OCI-LY1 (cell line): Measurements from ENCODE around the gene UMODL1.

Experiments used
- H2AFZ ChIP-seq: fragments of 200-600 bp; sonication (generic), shearing (Covaris generic); 2 replicates; pipeline ENCODE4 v1.6.0; 2014; ENCODE audit warnings: antibody characterized with exemption, mild to moderate bottlenecking, low read length
- H3F3A ChIP-seq: fragments of 200-600 bp; sonication (generic), shearing (Covaris generic); 2 replicates; pipeline ENCODE4 v1.6.0; 2014; ENCODE audit warnings: mild to moderate bottlenecking, antibody characterized with exemption, low read length, moderate library complexity; ENCODE audit not compliant: insufficient read depth
- H3K27ac ChIP-seq: fragments of 200-600 bp; sonication (generic); 2 replicates; pipeline ENCODE4 v1.5.1; 2014; ENCODE audit warnings: low read length, mixed run types, mild to moderate bottlenecking, low read depth; ENCODE audit not compliant: poor library complexity, severe bottlenecking
- H3K27me3 ChIP-seq: fragments of 200-600 bp; sonication (generic); 2 replicates; pipeline ENCODE4 v1.6.0; 2014; ENCODE audit warnings: antibody characterized with exemption, mild to moderate bottlenecking, low read length, moderate library complexity; ENCODE audit not compliant: insufficient read depth
- H3K36me3 ChIP-seq: fragments of 200-600 bp; sonication (generic); 2 replicates; pipeline ENCODE4 v1.6.1; 2014; ENCODE audit warnings: mild to moderate bottlenecking, antibody characterized with exemption, low read length, moderate library complexity, mixed read lengths; ENCODE audit not compliant: insufficient read depth
- H3K4me1 ChIP-seq: fragments of 200-600 bp; sonication (generic); 2 replicates; pipeline ENCODE4 v1.5.1; 2014; ENCODE audit warnings: mild to moderate bottlenecking, low read length, moderate library complexity; ENCODE audit not compliant: insufficient read depth, severe bottlenecking
- H3K4me2 ChIP-seq: fragments of 200-600 bp; sonication (generic), shearing (Covaris generic); 2 replicates; pipeline ENCODE4 v1.6.1; 2014; ENCODE audit warnings: low read length
- H3K4me3 ChIP-seq: fragments of 200-600 bp; sonication (generic); 2 replicates; pipeline ENCODE4 v1.5.1; 2014; ENCODE audit warnings: low read length, low read depth, mild to moderate bottlenecking, mixed read lengths; ENCODE audit not compliant: poor library complexity, severe bottlenecking
- H3K79me2 ChIP-seq: fragments of 200-600 bp; shearing (Covaris generic); 2 replicates; pipeline ENCODE4 v1.6.1; 2016; ENCODE audit warnings: mixed run types, low read length, mixed read lengths; ENCODE audit not compliant: insufficient read depth
- H3K9ac ChIP-seq: fragments of 200-600 bp; sonication (generic), shearing (Covaris generic); 2 replicates; pipeline ENCODE4 v1.6.1; 2014; ENCODE audit warnings: mild to moderate bottlenecking, low read length, mixed read lengths
- H3K9me2 ChIP-seq: fragments of 200-600 bp; sonication (generic), shearing (Covaris generic); 2 replicates; pipeline ENCODE4 v1.6.1; 2014; ENCODE audit warnings: low read depth, mild to moderate bottlenecking, low read length, mixed read lengths
- H3K9me3 ChIP-seq: fragments of 200-600 bp; shearing (Covaris generic); 2 replicates; pipeline ENCODE4 v1.6.1; 2014; ENCODE audit warnings: low read length, mixed read lengths
- H4K20me1 ChIP-seq: fragments of 200-600 bp; sonication (generic), shearing (Covaris generic); 2 replicates; pipeline ENCODE4 v1.6.0; 2016; ENCODE audit warnings: mild to moderate bottlenecking, low read length; ENCODE audit not compliant: insufficient read depth
- CTCF ChIP-seq: fragments of 200-600 bp; sonication (generic), shearing (Covaris generic); IDR thresholded peaks from 2 replicates; pipeline ENCODE4 v1.5.1; 2017; ENCODE audit warnings: mild to moderate bottlenecking, antibody characterized with exemption, low read length, moderate library complexity, mixed read lengths
- EZH2 ChIP-seq: fragments of 200-600 bp; sonication (generic), shearing (Covaris generic); IDR thresholded peaks from 2 replicates; pipeline ENCODE4 v1.8.0; 2017; ENCODE audit warnings: borderline replicate concordance, mixed run types, mild to moderate bottlenecking, antibody characterized with exemption, low read length, moderate library complexity, mixed read lengths

Gene UMODL1

GRCh38 chr21:42142141-42142540 is 71.0 kb downstream of the UMODL1 start:
- Histone ChIP-seq H3K9ac (no peak overlapping the region), H3K27me3 (no peaks in the 10 kb centered on the region), H3K4me2 (no peak overlapping the region), H3K27ac (no peak overlapping the region), H3K36me3 (peaks cover 18% of the 10 kb centered on the region), H3K4me1 (peaks cover 18% of the 10 kb centered on the region), H3K4me3 (no peak overlapping the region), H4K20me1 (no peaks in the 10 kb centered on the region), H3K9me2 (no peaks in the 10 kb centered on the region), H2AFZ (no peak overlapping the region), H3K9me3 (no peaks in the 10 kb centered on the region), H3F3A (no peaks in the 10 kb centered on the region), H3K79me2 (no peaks in the 10 kb centered on the region)
- TF ChIP-seq CTCF (no peak), EZH2 (no peak)

- H3K79me2 ChIP-seq, result no peaks in the 10 kb centered on the region
- H3K27ac ChIP-seq, result no peak overlapping the region
- peaks cover 13% of the 10 kb centered on the region for H3K36me3 ChIP-seq
- no peaks in the 10 kb centered on the region for H4K20me1 ChIP-seq
- H3K9me3 ChIP-seq, result no peaks in the 10 kb centered on the region
- H3K9ac ChIP-seq, result no peak overlapping the region
- TF ChIP-seq CTCF, result no peak
- no peak for TF ChIP-seq EZH2
- peaks cover 18% of the 10 kb centered on the region for H3K4me1 ChIP-seq
- H3K4me3 ChIP-seq, result no peak overlapping the region
- H3F3A ChIP-seq, result no peaks in the 10 kb centered on the region
- no peaks in the 10 kb centered on the region for H3K9me2 ChIP-seq
- H2AFZ ChIP-seq, result no peak overlapping the region
- H3K4me2 ChIP-seq, result no peak overlapping the region
- H3K27me3 ChIP-seq, result no peaks in the 10 kb centered on the region
These were observed 71.5 kb downstream of the UMODL1 start for GRCh38 chr21:42142627-42143026.

- Histone ChIP-seq H3K4me2 (no peak overlapping the region), H3K27ac (no peak overlapping the region), H3K9me3 (no peaks in the 10 kb centered on the region), H2AFZ (no peak overlapping the region), H3K4me1 (peaks cover 18% of the 10 kb centered on the region), H3K9me2 (no peaks in the 10 kb centered on the region), H3K79me2 (no peaks in the 10 kb centered on the region), H4K20me1 (no peaks in the 10 kb centered on the region), H3K36me3 (peaks cover 8% of the 10 kb centered on the region), H3F3A (no peaks in the 10 kb centered on the region), H3K27me3 (no peaks in the 10 kb centered on the region), H3K9ac (no peak overlapping the region), H3K4me3 (no peak overlapping the region)
- no peak for TF ChIP-seq EZH2
- TF ChIP-seq CTCF, result no peak
These were observed 72.0 kb downstream of the UMODL1 start for GRCh38 chr21:42143111-42143510.
